RPMI8226 (cell line): ENCODE measurements around the gene ZNF697.
A peak's percentile ranks its signal among the peaks of the same experiment; 100 is the strongest.
"Not testable (repeated sequence)": the region's sequence is repeated elsewhere in the genome, so short reads cannot be mapped to it uniquely, and the experiment has no call there.

Experiments
- DNase-seq: peaks from one replicate; pipeline ENCODE4 v3.0.0-alpha.2; 2015

The ZNF697 gene

GRCh38 chr1:119595168-119595567, 52.9 kb downstream of the ZNF697 start:
- DNase-seq: no peak

GRCh38 chr1:119594376-119594775, 53.7 kb downstream of the ZNF697 start:
- no peak for DNase-seq

GRCh38 chr1:119593805-119594204, 54.3 kb downstream of the ZNF697 start:
- no peak for DNase-seq

- no peak for DNase-seq
Measured at GRCh38 chr1:119590393-119590792, 57.7 kb downstream of the ZNF697 start.

- DNase-seq: no peak
Measured at GRCh38 chr1:119588621-119589020, 59.4 kb downstream of the ZNF697 start.

- DNase-seq: peak; percentile 21
Measured at GRCh38 chr1:119587341-119587740, 60.7 kb downstream of the ZNF697 start.

GRCh38 chr1:119585801-119586200, 62.3 kb downstream of the ZNF697 start:
- not testable (repeated sequence) for DNase-seq

- DNase-seq: peak; percentile 19
Measured at GRCh38 chr1:119582801-119583200, 65.3 kb downstream of the ZNF697 start.

GRCh38 chr1:119581076-119581475, 67.0 kb downstream of the ZNF697 start:
- not testable (repeated sequence) for DNase-seq

- no peak for DNase-seq
Measured at GRCh38 chr1:119573886-119574285, 74.2 kb downstream of the ZNF697 start.

GRCh38 chr1:119569930-119570622, 78.0 kb downstream of the ZNF697 start:
- not testable (repeated sequence) for DNase-seq
